T-helper 1 cell (primary cell): ENCODE measurements around the gene IRF5.

Experiments
- DNase-seq, 5 donors: peaks; one replicate each; pipeline ENCODE4 v3.0.0-alpha.2; 2012 to 2020

Gene IRF5

GRCh38 chr7:128940494-128941322, 3.0 kb downstream of the IRF5 start:
- DNase-seq = peak in 1 of 5 donors; percentile 16

- no peak for DNase-seq
These were observed 3.7 kb downstream of the IRF5 start for GRCh38 chr7:128941323-128941890.

- DNase-seq = no peak
These were observed 4.3 kb downstream of the IRF5 start for GRCh38 chr7:128941946-128942526.

GRCh38 chr7:128943251-128943650, 5.5 kb downstream of the IRF5 start:
- peak in 1 of 5 donors; percentile 57 for DNase-seq

GRCh38 chr7:128944487-128945236, 6.9 kb downstream of the IRF5 start:
- DNase-seq = no peak

GRCh38 chr7:128945668-128946366, 8.1 kb downstream of the IRF5 start:
- DNase-seq = no peak

- no peak for DNase-seq
These were observed 9.5 kb downstream of the IRF5 start for GRCh38 chr7:128946936-128947830.

GRCh38 chr7:128947854-128948253, 10.1 kb downstream of the IRF5 start:
- no peak for DNase-seq

GRCh38 chr7:128948312-128948973, 10.7 kb downstream of the IRF5 start:
- no peak for DNase-seq

GRCh38 chr7:128948976-128949760, 11.4 kb downstream of the IRF5 start:
- DNase-seq = no peak

GRCh38 chr7:128951296-128951695, 13.6 kb downstream of the IRF5 start:
- no peak for DNase-seq

GRCh38 chr7:128954150-128954549, 16.4 kb downstream of the IRF5 start:
- no peak for DNase-seq

- no peak for DNase-seq
These were observed 17.4 kb downstream of the IRF5 start for GRCh38 chr7:128954830-128955802.

GRCh38 chr7:128955981-128956380, 18.3 kb downstream of the IRF5 start:
- no peak for DNase-seq

GRCh38 chr7:128959296-128959695, 21.6 kb downstream of the IRF5 start:
- DNase-seq = no peak

- DNase-seq = no peak
These were observed 23.4 kb downstream of the IRF5 start for GRCh38 chr7:128961030-128961659.

GRCh38 chr7:128962899-128963298, 25.2 kb downstream of the IRF5 start:
- no peak for DNase-seq

GRCh38 chr7:128963327-128963757, 25.6 kb downstream of the IRF5 start:
- DNase-seq = peak in 1 of 5 donors; percentile 26
